ENCODE data around the gene PRORP.

GRCh38 chr14:35158951-35159653 is 36.8 kb downstream of the PRORP start:
- TF ChIP-seq ZNF639 (CRISPR knock-in tag; conservative IDR thresholded peaks at IDR 0.05 in 1 of 2, IDR thresholded peaks at IDR 0.05 in 1 of 2) (no peak), MGA (IDR thresholded peaks at IDR 0.05) (no peak), ZNF23 (CRISPR knock-in tag; IDR thresholded peaks at IDR 0.05) (no peak), E2F3 (CRISPR knock-in tag; IDR thresholded peaks at IDR 0.05) (no peak), BCL6 (CRISPR knock-in tag; IDR thresholded peaks at IDR 0.05) (no peak), ZNF707 (CRISPR knock-in tag; conservative IDR thresholded peaks at IDR 0.05) (no peak)
